ENCODE results near the gene MT1M. TPM values are rescaled to one million over a fixed set of nuclear protein-coding genes. Genes with fewer than 3 reads are reported as not detected.

Gene MT1M
- total RNA-seq, 1 experiment from 2014 or later = 0.39 TPM

- BruUV-seq (replicated peaks) = no TSS peak
Measured at GRCh38 chr16:56616608-56617211, 15.7 kb upstream of the MT1M start.

More at GRCh38 chr16:56616608-56617211, 15.7 kb upstream of the MT1M start:
- CTCF ChIA-PET = interaction anchor here (0.6 kb wide), 1 partner anchor 13 kb away, joined by 3 read pairs; no protein-coding TSS in a partner anchor
- H3K4me2 ChIP-seq (ENCODE audit: low read length) = no peak overlapping the region
- no peaks in the 10 kb centered on the region for H3K9me3 ChIP-seq (ENCODE audit: control insufficient read depth in 1 of 2, insufficient read depth in 1 of 2, low read depth in 1 of 2, low read length in 2 of 2)
- DNase-seq (ENCODE audit: low read depth, low spot score) (no peak), ATAC-seq (no peak)
- no peak overlapping the region for H3K4me3 ChIP-seq (replicated peaks in 1 of 2; ENCODE audit: low read depth in 1 of 2, low read length in 2 of 2)
- H3K27ac ChIP-seq (ENCODE audit: low read depth, low read length) = no peak overlapping the region
- no peak overlapping the region for H3K9ac ChIP-seq (ENCODE audit: low read length)
- RAD21 ChIA-PET (ENCODE audit: low non-redundant PET in 1 of 2, low total read pairs in 2 of 2, uncharacterized antibody in 2 of 2, unreplicated experiment in 2 of 2) = interaction anchor here in 1 of 2 experiments (0.6 kb wide), 1 partner anchor 8 kb away, joined by 5 read pairs; the partner anchor contains the start of gene MT2A
- no peak overlapping the region for H2AFZ ChIP-seq (ENCODE audit: low read depth, low read length, poor library complexity, severe bottlenecking)
- no peaks in the 10 kb centered on the region for H3K36me3 ChIP-seq (ENCODE audit: control insufficient read depth in 1 of 2, insufficient read depth in 2 of 2, low read length in 2 of 2)
- no peaks in the 10 kb centered on the region for H3K79me2 ChIP-seq (ENCODE audit: insufficient read depth, low read length)
- H3K9me2 ChIP-seq (ENCODE audit: insufficient read depth) = no peaks in the 10 kb centered on the region
- TF ChIP-seq ZFX (IDR thresholded peaks at IDR 0.05) (no peak), SP1 (IDR thresholded peaks at IDR 0.05; ENCODE audit: low read depth) (no peak), TCF7L2 (IDR thresholded peaks at IDR 0.05; ENCODE audit: borderline replicate concordance, extremely low read depth, insufficient read depth, insufficient read length) (no peak), ZBTB33 (IDR thresholded peaks at IDR 0.05; ENCODE audit: extremely low read depth, insufficient replicate concordance, low read length) (no peak), JUND (IDR thresholded peaks at IDR 0.05) (no peak), POLR2AphosphoS5 (IDR thresholded peaks at IDR 0.05; ENCODE audit: low read depth, low read length) (no peak), REST (IDR thresholded peaks at IDR 0.05; ENCODE audit: low read depth) (no peak), EGR1 (IDR thresholded peaks at IDR 0.05; ENCODE audit: low read depth) (no peak), CTCF (IDR thresholded peaks at IDR 0.05 in 2 of 3, conservative IDR thresholded peaks at IDR 0.05 in 1 of 3; ENCODE audit: borderline replicate concordance in 1 of 3, insufficient read depth in 1 of 3, low read depth in 2 of 3, low read length in 2 of 3) (no peak), ELF1 (IDR thresholded peaks at IDR 0.05; ENCODE audit: borderline replicate concordance, low read depth) (no peak), YY1 (IDR thresholded peaks at IDR 0.05; ENCODE audit: extremely low read depth, insufficient replicate concordance, low read depth, low read length) (no peak), ZNF274 (IDR thresholded peaks at IDR 0.05; ENCODE audit: low read depth, low read length) (no peak), FOSL1 (IDR thresholded peaks at IDR 0.05; ENCODE audit: low read depth) (no peak), SIN3A (IDR thresholded peaks at IDR 0.05; ENCODE audit: low read depth) (no peak), ATF3 (IDR thresholded peaks at IDR 0.05) (no peak)
- no peaks in the 10 kb centered on the region for H3K27me3 ChIP-seq (ENCODE audit: insufficient read depth, low read length)
- POLR2A ChIA-PET = interaction anchor here (16.1 kb wide), 1 partner anchor 8 kb away, joined by 344 read pairs; the partner anchor contains the start of gene MT1E
- no peaks in the 10 kb centered on the region for H4K20me1 ChIP-seq (ENCODE audit: insufficient read depth)
- peaks cover 25 to 36% of the 10 kb centered on the region in 2 experiments for H3K4me1 ChIP-seq (ENCODE audit: control insufficient read depth in 1 of 2, insufficient read depth in 2 of 2, low read length in 2 of 2)
- intact Hi-C loops (cut with micrococcal nuclease) = no loop called here
